ENCODE results near the gene RYR2.
A peak's percentile ranks its signal among the peaks of the same experiment; 100 is the strongest.

- TF ChIP-seq CTCF (IDR thresholded peaks at IDR 0.05; ENCODE audit: low read depth, low read length) (peak; percentile 97), EZH2phosphoT487 (IDR thresholded peaks at IDR 0.05; ENCODE audit: low read depth) (no peak)
These were observed 809.3 kb downstream of the RYR2 start for GRCh38 chr1:237851210-237851845.

Measured in OCI-LY3 (cell line).